Adrenal gland (tissue), 5 donors: Measurements from ENCODE around the gene PRKCH.

Experiments
- POLR2A ChIP-seq, 2 donors: fragments of 450-650 bp; IDR thresholded peaks; one replicate each; pipeline ENCODE4 v1.6.1; 2017; ENCODE audit warnings: antibody characterized with exemption in 2 of 2, mild to moderate bottlenecking in 2 of 2, moderate library complexity in 1 of 2
- TF ChIP-seq, protein P1 (sequence below), 6 experiments: fragments of 450-650 bp in 4 of 6; fragments of 200-600 bp in 2 of 6; sonication (generic) in 1 of 6; IDR thresholded peaks; 1 replicate in 5 of 6; 2 replicates in 1 of 6; pipeline versions ENCODE4 v1.5.1 to v1.8.0; 2016 to 2021; ENCODE audit warnings: antibody characterized with exemption in 6 of 6, mild to moderate bottlenecking in 2 of 6, moderate library complexity in 1 of 6
- donor health status: DM: no; HTN: no; CAD: no.

DNA sequence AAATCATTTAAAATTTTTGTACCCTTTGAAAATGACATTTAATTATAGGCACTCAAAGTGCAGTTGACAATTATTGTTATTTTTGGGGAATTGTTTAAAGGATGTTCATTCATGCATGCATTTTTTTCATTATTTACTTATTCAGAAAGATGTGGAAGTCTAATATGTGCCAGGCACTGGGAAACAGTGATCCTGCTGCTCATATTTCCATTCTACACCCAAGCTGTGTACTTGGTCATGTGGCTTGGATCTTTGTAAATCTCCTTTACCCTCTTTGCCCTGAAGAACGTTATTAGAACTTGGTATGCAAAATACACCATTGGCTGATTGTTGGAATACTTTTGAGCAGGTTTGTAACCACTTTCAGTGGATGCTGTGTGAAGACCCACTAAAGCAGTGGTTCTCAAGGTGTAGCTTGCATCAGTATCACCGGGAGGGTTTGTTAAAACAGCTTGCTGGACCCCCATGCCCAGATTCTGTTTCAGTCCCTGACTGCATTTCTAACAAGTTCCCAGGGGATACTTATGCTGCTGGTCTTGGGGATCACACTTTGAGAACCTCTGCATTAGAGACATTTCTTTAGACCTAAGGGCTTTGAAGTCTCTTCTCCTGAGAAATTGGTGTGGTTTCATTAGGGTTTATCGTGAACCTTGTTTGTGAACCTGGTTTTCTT lies 47.5 kb downstream of the PRKCH start:
- TF ChIP-seq, protein P1, sequence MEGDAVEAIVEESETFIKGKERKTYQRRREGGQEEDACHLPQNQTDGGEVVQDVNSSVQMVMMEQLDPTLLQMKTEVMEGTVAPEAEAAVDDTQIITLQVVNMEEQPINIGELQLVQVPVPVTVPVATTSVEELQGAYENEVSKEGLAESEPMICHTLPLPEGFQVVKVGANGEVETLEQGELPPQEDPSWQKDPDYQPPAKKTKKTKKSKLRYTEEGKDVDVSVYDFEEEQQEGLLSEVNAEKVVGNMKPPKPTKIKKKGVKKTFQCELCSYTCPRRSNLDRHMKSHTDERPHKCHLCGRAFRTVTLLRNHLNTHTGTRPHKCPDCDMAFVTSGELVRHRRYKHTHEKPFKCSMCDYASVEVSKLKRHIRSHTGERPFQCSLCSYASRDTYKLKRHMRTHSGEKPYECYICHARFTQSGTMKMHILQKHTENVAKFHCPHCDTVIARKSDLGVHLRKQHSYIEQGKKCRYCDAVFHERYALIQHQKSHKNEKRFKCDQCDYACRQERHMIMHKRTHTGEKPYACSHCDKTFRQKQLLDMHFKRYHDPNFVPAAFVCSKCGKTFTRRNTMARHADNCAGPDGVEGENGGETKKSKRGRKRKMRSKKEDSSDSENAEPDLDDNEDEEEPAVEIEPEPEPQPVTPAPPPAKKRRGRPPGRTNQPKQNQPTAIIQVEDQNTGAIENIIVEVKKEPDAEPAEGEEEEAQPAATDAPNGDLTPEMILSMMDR (IDR thresholded peaks at IDR 0.05) = no peak
- no peak for TF ChIP-seq POLR2A (IDR thresholded peaks at IDR 0.05)
